Breast epithelium (tissue), 3 donors: ENCODE results near the gene SNAPC4.

Experiments used
- CTCF ChIP-seq, 3 donors: fragments of 450-650 bp; IDR thresholded peaks; one replicate each; pipeline ENCODE4 v1.5.1; 2016 to 2017; ENCODE audit warnings: antibody characterized with exemption in 3 of 3, mild to moderate bottlenecking in 3 of 3, moderate library complexity in 3 of 3
- POLR2A ChIP-seq: fragments of 450-650 bp; IDR thresholded peaks from one replicate; pipeline ENCODE4 v1.6.1; 2016; ENCODE audit warnings: antibody characterized with exemption, mild to moderate bottlenecking, moderate library complexity
- POLR2AphosphoS5 ChIP-seq, 3 donors: sonication (generic); formaldehyde crosslinking; IDR thresholded peaks; one replicate each; pipeline ENCODE4 v1.6.1; 2017; ENCODE audit warnings: antibody characterized with exemption in 3 of 3

DNA sequence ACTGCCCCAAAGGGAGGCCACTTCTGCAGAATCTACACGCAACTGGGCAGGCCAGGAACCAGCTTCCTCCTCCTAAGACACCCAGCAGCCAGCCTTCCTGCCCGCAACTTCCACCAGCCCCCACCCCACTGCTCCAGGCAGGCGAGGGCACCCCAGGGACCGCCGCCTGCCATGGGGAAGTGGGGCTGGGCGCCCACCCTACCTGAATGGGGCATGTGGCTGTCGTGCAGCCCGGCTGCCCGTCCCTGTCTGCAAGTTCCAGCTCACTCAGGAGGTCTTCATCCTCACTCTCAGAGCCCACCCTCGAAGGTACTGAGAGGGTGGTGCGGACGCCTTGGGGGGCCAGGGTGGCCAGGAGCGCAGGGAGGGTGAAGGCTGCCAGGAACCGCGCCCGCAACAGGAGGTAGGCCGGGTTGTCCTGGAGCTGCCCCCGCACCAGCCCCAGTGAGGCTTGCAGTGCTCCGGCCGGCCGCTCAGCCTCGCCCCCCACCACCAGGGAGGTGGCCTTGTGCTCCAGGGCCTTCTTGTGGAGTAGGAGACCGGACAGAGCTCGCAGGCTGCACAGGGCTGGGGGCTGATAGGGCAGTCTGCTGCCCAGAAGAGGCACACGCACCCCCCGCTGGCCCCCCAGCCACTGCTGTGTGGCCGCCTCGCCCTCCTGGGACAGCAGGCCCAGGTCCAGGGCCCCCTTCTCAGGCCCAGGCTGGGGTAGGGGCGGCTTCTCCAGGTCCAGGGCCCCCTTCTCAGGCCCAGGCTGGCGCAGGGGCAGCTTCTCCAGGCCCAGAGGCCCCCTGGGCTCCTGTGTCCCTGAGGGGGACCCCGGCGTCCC lies 22.4 kb downstream of the SNAPC4 start:
- TF ChIP-seq CTCF (IDR thresholded peaks at IDR 0.05) (no peak), POLR2A (no peak), POLR2AphosphoS5 (IDR thresholded peaks at IDR 0.05) (no peak)
